Ishikawa (cell line): Measurements from ENCODE around the gene POU2F1.

ENCODE experiments used
- CEBPB ChIP-seq: IDR thresholded peaks from 2 replicates; pipeline ENCODE4 v1.6.1; 2012
- CREB1 ChIP-seq: IDR thresholded peaks from 2 replicates; pipeline ENCODE4 v1.6.1; 2012; ENCODE audit warnings: low read depth
- EGR1 ChIP-seq: IDR thresholded peaks from 2 replicates; pipeline ENCODE4 v1.6.1; 2012
- EP300 ChIP-seq: IDR thresholded peaks from 2 replicates; pipeline ENCODE4 v1.6.1; 2012; ENCODE audit warnings: borderline replicate concordance
- FOXM1 ChIP-seq: IDR thresholded peaks from 2 replicates; pipeline ENCODE4 v1.6.1; 2012; ENCODE audit warnings: low read depth, borderline replicate concordance
- MAX ChIP-seq: IDR thresholded peaks from 2 replicates; pipeline ENCODE4 v1.6.1; 2012
- NFIC ChIP-seq: IDR thresholded peaks from 2 replicates; pipeline ENCODE4 v1.6.1; 2012
- RAD21 ChIP-seq: IDR thresholded peaks from 2 replicates; pipeline ENCODE4 v1.6.1; 2012; ENCODE audit warnings: low read depth
- REST ChIP-seq: IDR thresholded peaks from 2 replicates; pipeline ENCODE4 v1.6.1; 2012; ENCODE audit warnings: low read depth, mild to moderate bottlenecking
- TAF1 ChIP-seq: IDR thresholded peaks from 2 replicates; pipeline ENCODE4 v1.6.1; 2012; ENCODE audit warnings: low read depth, mild to moderate bottlenecking
- TCF12 ChIP-seq: IDR thresholded peaks from 2 replicates; pipeline ENCODE4 v1.6.1; 2012; ENCODE audit warnings: low read depth
- TEAD4 ChIP-seq: IDR thresholded peaks from 2 replicates; pipeline ENCODE4 v1.6.1; 2012
- USF1 ChIP-seq: IDR thresholded peaks from 2 replicates; pipeline ENCODE4 v1.6.1; 2012
- YY1 ChIP-seq: IDR thresholded peaks from 2 replicates; pipeline ENCODE4 v1.6.1; 2012; ENCODE audit warnings: low read depth

- TF ChIP-seq RAD21, result no peak
- no peak for TF ChIP-seq EP300
- no peak for TF ChIP-seq TAF1
- no peak for TF ChIP-seq REST
- TF ChIP-seq MAX, result no peak
- no peak for TF ChIP-seq YY1
- TF ChIP-seq USF1, result no peak
- no peak for TF ChIP-seq FOXM1
- no peak for TF ChIP-seq EGR1
- no peak for TF ChIP-seq TEAD4
- no peak for TF ChIP-seq TCF12
- no peak for TF ChIP-seq CREB1
- TF ChIP-seq CEBPB, result no peak
- no peak for TF ChIP-seq NFIC
Measured at GRCh38 chr1:167408355-167408754, 187.7 kb downstream of the POU2F1 start.
